Aorta (tissue), 5 donors: ENCODE measurements around the gene HNRNPR. TPM values are rescaled to one million over a fixed set of nuclear protein-coding genes. Genes with fewer than 3 reads are reported as not detected.
"Not testable (repeated sequence)": the region's sequence is repeated elsewhere in the genome, so short reads cannot be mapped to it uniquely, and the experiment has no call there.

Source experiments
- ATAC-seq: fragments of 200-7000 bp; cut with Tn5 transposase; one replicate; pipeline ENCODE4 v1.9.1; 2022; ENCODE audit warnings: moderate library complexity; ENCODE audit not compliant: low FRiP score
- DNase-seq, 2 donors: peaks; one replicate each; pipeline ENCODE4 v3.0.0-alpha.2; 2020
- H3K27ac ChIP-seq, 2 donors: one replicate each; pipeline ENCODE4 v1.5.1; 2013; ENCODE audit warnings: low read length in 2 of 2, mild to moderate bottlenecking in 2 of 2, moderate library complexity in 2 of 2, control low read depth in 1 of 2, inconsistent platforms in 1 of 2, low read depth in 1 of 2
- H3K27me3 ChIP-seq, 2 donors: one replicate each; pipeline ENCODE4 v1.6.1; 2013; ENCODE audit warnings: control low read depth in 1 of 2, low read length in 1 of 2, mild to moderate bottlenecking in 1 of 2, moderate library complexity in 1 of 2; ENCODE audit not compliant: insufficient read depth in 2 of 2, control insufficient read depth in 1 of 2
- H3K36me3 ChIP-seq, 2 donors: one replicate each; pipeline ENCODE4 v1.6.1; 2013; ENCODE audit warnings: control low read depth in 1 of 2, low read length in 1 of 2, mild to moderate bottlenecking in 1 of 2; ENCODE audit not compliant: insufficient read depth in 2 of 2, control insufficient read depth in 1 of 2
- H3K4me1 ChIP-seq, 2 donors: one replicate each; pipeline ENCODE4 v1.6.1; 2013; ENCODE audit warnings: low read length in 2 of 2, control low read depth in 1 of 2, mild to moderate bottlenecking in 1 of 2, moderate library complexity in 1 of 2; ENCODE audit not compliant: insufficient read depth in 2 of 2, control insufficient read depth in 1 of 2
- H3K4me3 ChIP-seq, 2 donors: one replicate each; pipeline ENCODE4 v1.5.1; 2013; ENCODE audit warnings: low read length in 2 of 2, control low read depth in 1 of 2, mild to moderate bottlenecking in 1 of 2
- H3K9me3 ChIP-seq: one replicate; pipeline ENCODE4 v1.6.1; 2013; ENCODE audit warnings: mild to moderate bottlenecking, low read length; ENCODE audit not compliant: control insufficient read depth
- WGBS, 2 donors: extraction: QIAGEN DNeasy Blood & Tissue Kit; methylation state at CpG; one replicate each; pipeline ENCODE4 v1.1.7; 2013; 5-methylcytosine and 5-hydroxymethylcytosine counted together
- intact Hi-C, 2 donors: fragments of 100-400 bp; cut with DNase I; formaldehyde crosslinking; loops; one replicate each; pipeline versions ENCODE4 v1.14.2 to v1.15.0; 2022
- polyA plus RNA-seq, 2 donors: library from polyadenylated mRNA; stranded (reverse); fragments of 200-250 nt; gene quantifications; one replicate each; pipeline ENCODE4 v1.2.3, GENCODE V29; 2013
- total RNA-seq, 2 donors: library from RNA; stranded (reverse); fragmentation: NEBNext Ultra II Directional; extraction: Animal tissue kit (Norgen Biotek cat#: 25700); gene quantifications; one replicate each; pipeline ENCODE4 v1.2.1, GENCODE V29; 2021
- donor health status: healthy with polysubstance abuse.
- donor health status: Bipolar disorder and iron deficiency.
- donor health status: DM: no; HTN: no; CAD: no.
- donor health status: DM: no; HTN: no; CAD: no.
- donor health status: DM: yes; HTN: yes; CAD: no.

HNRNPR gene
- total and polyA plus RNA-seq, 4 donors: 56.6 to 120 (median 90.9) TPM

DNA sequence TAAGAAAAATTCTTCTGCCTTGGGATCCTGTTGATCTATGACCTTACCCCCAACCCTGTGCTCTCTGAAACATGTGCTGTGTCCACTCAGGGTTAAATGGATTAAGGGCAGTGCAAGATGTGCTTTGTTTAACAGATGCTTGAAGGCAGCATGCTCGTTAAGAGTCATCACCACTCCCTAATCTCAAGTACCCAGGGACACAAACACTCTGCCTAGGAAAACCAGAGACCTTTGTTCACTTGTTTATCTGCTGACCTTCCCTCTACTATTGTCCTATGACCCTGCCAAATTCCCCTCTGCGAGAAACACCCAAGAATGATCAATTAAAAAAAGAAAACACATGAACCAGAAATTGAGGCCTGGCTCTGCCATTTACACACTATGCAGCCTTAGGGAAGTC is 86.0 kb downstream of the HNRNPR start:
- intact Hi-C loops, H3K36me3 ChIP-seq, H3K4me1 ChIP-seq, H3K27ac ChIP-seq, ATAC-seq, H3K27me3 ChIP-seq, H3K4me3 ChIP-seq, DNase-seq, H3K9me3 ChIP-seq: not testable (repeated sequence)
- WGBS, 2 donors: 82 to 92% methylated on average over 1 of the region's 2 CpGs

DNA sequence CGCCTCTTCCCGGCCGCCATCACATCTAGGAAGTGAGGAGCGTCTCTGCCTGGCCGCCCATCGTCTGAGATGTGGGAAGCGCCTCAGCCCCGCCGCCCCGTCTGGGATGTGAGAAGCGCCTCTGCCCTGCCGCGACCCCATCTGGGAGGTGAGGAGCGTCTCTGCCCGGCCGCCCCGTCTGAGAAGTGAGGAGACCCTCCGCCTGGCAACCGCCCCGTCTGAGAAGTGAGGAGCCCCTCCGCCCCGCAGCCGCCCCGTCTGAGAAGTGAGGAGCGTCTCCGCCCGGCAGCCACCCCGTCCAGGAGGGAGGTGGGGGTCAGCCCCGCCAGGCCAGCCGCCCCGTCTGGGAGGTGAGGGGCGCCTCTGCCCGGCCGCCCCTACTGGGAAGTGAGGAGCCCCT is 86.7 kb downstream of the HNRNPR start:
- not testable (repeated sequence) for H3K36me3 ChIP-seq, DNase-seq, ATAC-seq

More for the DNA sequence above, 86.7 kb downstream of the HNRNPR start:
- intact Hi-C loops, H3K4me3 ChIP-seq, H3K27ac ChIP-seq, H3K27me3 ChIP-seq, H3K4me1 ChIP-seq, H3K9me3 ChIP-seq: not testable (repeated sequence)
- WGBS, 2 donors: 93 to 94% methylated on average over 22 to 34 of the region's 34 CpGs

Other genes with a start within 250 kb of the HNRNPR start
- gene LUZP1, start 175.4 kb downstream of the HNRNPR start, total RNA-seq: 10 to 100 TPM; 40.5 to 42.1 TPM
- 1 to 10 TPM; 5.9 to 6.9 TPM for gene LUZP1, start 175.4 kb downstream of the HNRNPR start, polyA plus RNA-seq
- not detected for gene HTR1D, start 126.8 kb downstream of the HNRNPR start, total RNA-seq
- 1 to 10 TPM in 1 of 2 donors, under 1 TPM in 1; 0.05 to 1.3 TPM for gene HTR1D, start 126.8 kb downstream of the HNRNPR start, polyA plus RNA-seq
- 10 to 100 TPM; 12.5 to 35.4 TPM for gene ZNF436, start 25.6 kb upstream of the HNRNPR start, total RNA-seq
- 1 to 10 TPM; 3.6 to 5.1 TPM for gene ZNF436, start 25.6 kb upstream of the HNRNPR start, polyA plus RNA-seq
- 10 to 100 TPM; 25.7 to 51.3 TPM for gene TCEA3, start 80.5 kb upstream of the HNRNPR start, total RNA-seq
- 10 to 100 TPM; 31.2 to 37.3 TPM for gene TCEA3, start 80.5 kb upstream of the HNRNPR start, polyA plus RNA-seq
- 10 to 100 TPM; 26.1 to 93.9 TPM for gene ASAP3, start 139.9 kb upstream of the HNRNPR start, total RNA-seq
- gene ASAP3, start 139.9 kb upstream of the HNRNPR start, polyA plus RNA-seq: 10 to 100 TPM in 1 of 2 donors, 1 to 10 TPM in 1; 7.0 to 16.1 TPM
- gene E2F2, start 186.9 kb upstream of the HNRNPR start, total RNA-seq: under 1 TPM; 0.42 to 0.96 TPM
- under 1 TPM in 1 of 2 donors, not detected in 1; 0.50 TPM for gene E2F2, start 186.9 kb upstream of the HNRNPR start, polyA plus RNA-seq
- 100 to 1,000 TPM; 368 to 390 TPM for gene ID3, start 215.2 kb upstream of the HNRNPR start, total RNA-seq
- gene ID3, start 215.2 kb upstream of the HNRNPR start, polyA plus RNA-seq: 100 to 1,000 TPM; 349 to 603 TPM